ENCODE measurements around the gene RASSF10.

RASSF10 gene

DNA sequence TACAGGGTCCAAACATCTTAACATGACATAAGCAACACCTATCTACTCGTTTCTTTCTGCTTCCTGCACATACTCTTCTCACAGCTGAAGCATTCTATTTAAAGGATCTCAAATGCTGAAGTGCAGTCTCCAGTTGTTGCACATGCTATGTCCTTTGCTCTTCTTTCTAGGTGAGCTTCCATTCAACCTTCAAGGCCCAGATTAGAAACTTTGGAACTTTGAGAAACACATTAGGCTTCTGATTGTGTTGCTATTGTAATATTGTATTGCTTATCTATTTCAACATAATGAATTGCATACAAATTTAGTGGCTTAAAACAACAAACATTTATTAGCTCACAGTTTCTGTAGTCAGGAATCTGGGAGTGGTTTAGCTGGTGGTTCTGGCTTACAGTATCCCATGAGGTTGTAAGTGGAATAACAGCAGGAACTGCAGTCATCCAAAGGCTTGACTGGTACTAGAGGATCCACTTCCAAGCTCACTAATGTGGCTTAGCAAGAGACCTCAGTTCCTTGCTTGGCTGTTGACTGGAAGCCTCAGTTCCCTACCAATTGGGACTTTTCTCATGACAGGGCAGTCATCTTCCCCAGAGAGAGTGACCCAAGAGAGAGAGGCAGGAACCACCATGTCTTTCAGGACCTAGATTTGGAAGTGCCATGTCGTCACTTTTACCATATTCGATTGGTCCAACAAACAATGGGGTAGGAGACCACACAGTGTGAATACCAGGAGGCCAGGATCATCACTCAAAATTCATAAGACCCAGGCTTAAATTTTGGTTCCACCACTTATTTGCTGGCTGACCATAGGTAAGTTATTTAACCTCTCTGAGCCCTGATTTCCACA is 27.2 kb upstream of the RASSF10 start:
- TF ChIP-seq, protein P1, sequence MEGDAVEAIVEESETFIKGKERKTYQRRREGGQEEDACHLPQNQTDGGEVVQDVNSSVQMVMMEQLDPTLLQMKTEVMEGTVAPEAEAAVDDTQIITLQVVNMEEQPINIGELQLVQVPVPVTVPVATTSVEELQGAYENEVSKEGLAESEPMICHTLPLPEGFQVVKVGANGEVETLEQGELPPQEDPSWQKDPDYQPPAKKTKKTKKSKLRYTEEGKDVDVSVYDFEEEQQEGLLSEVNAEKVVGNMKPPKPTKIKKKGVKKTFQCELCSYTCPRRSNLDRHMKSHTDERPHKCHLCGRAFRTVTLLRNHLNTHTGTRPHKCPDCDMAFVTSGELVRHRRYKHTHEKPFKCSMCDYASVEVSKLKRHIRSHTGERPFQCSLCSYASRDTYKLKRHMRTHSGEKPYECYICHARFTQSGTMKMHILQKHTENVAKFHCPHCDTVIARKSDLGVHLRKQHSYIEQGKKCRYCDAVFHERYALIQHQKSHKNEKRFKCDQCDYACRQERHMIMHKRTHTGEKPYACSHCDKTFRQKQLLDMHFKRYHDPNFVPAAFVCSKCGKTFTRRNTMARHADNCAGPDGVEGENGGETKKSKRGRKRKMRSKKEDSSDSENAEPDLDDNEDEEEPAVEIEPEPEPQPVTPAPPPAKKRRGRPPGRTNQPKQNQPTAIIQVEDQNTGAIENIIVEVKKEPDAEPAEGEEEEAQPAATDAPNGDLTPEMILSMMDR (IDR thresholded peaks at IDR 0.05; ENCODE audit: extremely low read depth, missing control alignments): no peak
- no peak for DNase-seq (ENCODE audit: low spot score)

DNA sequence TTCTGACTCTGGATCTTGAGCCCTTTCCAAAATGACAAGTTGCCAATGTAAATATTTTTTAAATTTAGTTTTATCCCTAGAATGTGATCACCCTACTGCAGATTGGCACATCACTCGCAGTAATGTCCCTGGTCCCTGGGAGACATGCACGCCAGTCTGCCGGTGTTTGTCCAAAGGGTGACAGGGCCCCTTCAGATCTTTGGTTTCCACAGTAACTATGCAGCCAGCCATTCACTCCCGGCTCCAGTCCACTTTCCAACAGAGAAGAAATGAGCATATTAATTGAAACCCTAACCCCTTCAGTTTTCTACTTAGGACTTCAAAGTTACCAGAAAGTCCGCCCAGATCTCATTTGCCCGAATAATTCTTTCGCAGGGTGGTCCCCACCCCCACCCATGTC is 25.8 kb upstream of the RASSF10 start:
- TF ChIP-seq, protein P1 (IDR thresholded peaks at IDR 0.05; ENCODE audit: extremely low read depth, missing control alignments): no peak
- DNase-seq (ENCODE audit: low spot score): no peak

DNA sequence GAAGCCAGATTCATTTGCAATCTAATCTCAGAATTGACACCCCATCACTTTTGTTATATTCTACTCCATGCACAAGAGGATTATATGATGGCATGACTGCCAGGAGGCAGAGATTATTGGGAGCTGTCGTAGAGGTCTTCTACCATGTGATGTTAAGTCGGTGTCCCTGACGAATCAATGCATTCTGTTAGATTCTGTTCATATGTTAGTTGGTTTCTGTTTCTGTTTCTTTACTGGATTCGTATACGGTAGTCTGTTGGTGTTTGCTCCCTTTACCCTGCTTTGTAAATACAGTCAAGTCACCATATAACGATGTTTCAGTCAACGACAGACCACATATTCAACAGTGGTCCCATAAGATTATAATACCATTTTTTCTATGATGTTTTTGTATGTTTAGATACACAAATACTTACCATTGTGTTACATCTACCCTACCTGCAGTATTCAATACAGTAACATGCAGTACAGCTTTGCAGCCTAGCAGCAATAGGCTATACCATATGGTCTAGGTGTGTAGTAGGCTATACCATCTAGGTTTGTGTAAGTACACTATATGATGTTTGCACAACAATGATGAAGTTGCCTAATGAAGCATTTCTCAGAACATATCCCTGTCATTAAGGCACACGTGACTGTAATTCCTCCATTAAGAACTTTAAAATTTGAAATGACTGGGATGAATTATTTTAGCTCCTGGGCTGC is 22.8 kb upstream of the RASSF10 start:
- DNase-seq (ENCODE audit: low spot score): no peak
- TF ChIP-seq, protein P1 (IDR thresholded peaks at IDR 0.05; ENCODE audit: extremely low read depth, missing control alignments): no peak

DNA sequence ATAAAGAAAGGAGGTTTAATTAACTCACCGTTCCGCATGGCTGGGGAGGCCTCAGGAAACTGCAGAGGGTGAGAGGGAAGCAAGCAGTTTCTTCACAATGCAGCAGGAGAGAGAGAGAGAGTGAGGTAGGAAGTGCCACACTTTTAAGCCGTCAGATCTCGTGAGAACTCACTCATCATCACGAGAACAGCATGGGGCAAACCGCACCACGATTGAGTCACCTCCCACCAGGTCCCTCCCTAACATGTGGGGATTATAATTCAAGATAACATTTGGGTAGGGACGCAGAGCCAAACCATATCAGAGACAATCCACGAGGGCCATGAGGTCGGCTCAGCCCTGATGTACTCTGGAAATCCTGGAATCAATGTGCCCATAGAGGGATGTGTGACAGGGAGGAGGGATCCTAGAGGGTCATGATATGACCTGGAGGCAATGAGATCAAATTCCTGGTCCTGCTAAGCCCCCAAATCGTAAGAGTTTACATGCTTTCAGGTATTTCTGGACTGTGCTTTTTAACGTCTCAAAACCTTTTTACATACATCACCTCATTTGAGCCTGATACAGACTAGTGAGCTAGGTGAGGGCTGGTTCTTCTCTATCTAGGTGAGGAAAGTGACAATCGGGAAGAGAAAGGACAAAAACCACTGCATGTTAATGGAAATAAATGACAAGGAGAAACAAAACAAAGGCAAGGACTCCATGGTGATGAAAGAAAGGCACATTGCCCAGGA is 19.5 kb upstream of the RASSF10 start:
- DNase-seq (ENCODE audit: low spot score): no peak
- TF ChIP-seq, protein P1 (IDR thresholded peaks at IDR 0.05; ENCODE audit: extremely low read depth, missing control alignments): no peak

DNA sequence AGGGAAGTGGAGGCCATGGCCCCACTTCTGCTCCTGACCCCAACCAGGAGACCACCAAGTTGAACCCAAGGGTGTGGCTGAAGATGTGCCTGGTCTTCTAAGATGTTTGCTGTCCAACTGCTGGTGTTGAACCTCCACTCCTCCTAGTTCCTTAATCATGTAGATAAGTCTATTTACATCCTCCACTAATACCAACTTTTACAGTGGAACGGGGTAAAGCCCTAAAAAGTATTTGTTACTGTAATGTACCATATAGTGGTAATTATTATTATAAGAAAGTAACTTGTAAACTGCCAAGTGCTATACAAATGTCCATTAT is 19.0 kb upstream of the RASSF10 start:
- TF ChIP-seq, protein P1 (IDR thresholded peaks at IDR 0.05; ENCODE audit: extremely low read depth, missing control alignments): no peak
- no peak for DNase-seq (ENCODE audit: low spot score)

DNA sequence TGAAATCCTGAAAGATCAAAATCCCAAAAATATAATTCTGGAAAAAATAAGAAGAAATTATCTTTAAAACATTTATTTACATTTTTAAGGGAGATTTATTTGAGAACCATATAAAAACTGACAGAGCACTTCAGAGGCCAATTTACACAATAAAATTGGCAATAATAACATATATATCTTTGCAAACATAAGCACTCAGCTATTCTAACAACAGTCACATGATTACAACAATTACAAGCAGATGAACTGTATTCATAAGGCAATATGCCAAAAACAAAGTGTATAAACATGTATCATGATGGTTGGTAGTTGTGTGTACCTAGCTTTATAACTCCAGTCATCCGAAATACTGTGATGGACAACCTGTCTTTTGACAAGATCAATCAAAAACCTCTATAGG is 17.7 kb upstream of the RASSF10 start:
- no peak for DNase-seq (ENCODE audit: low spot score)
- TF ChIP-seq, protein P1 (IDR thresholded peaks at IDR 0.05; ENCODE audit: extremely low read depth, missing control alignments): no peak

DNA sequence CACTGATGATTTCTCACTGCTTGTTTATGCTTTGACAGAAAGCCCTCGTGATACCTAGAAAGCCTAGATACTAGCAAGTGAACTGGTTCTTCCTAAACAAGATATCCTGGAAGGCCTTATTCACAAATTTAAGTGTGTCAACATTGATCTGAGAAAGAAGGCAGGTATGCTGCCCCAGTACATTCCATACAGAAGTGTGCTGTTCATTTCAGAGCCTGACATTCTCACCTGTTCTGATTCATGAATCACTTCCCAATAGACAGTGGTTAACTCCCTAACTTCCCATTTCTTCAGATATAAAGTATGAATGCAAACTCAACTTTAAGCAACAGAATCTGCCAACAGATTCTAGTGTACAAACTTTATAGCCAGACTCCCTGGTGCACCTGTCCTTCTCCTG is 15.5 kb upstream of the RASSF10 start:
- no peak for DNase-seq (ENCODE audit: low spot score)
- TF ChIP-seq, protein P1 (IDR thresholded peaks at IDR 0.05; ENCODE audit: extremely low read depth, missing control alignments): no peak
